Fibroblast of gingiva (primary cell): ENCODE measurements around the gene RNF40.
"Not testable (repeated sequence)": the region's sequence is repeated elsewhere in the genome, so short reads cannot be mapped to it uniquely, and the experiment has no call there.

ENCODE experiments used
- DNase-seq: peaks from one replicate; pipeline ENCODE4 v3.0.0-alpha.2; 2011; ENCODE audit warnings: low read depth

Gene RNF40

GRCh38 chr16:30820952-30821421 is 58.9 kb downstream of the RNF40 start:
- no peak for DNase-seq

- not testable (repeated sequence) for DNase-seq
Observed at GRCh38 chr16:30821441-30821840, 59.3 kb downstream of the RNF40 start.

GRCh38 chr16:30821891-30822290 is 59.8 kb downstream of the RNF40 start:
- DNase-seq, result no peak
